H1 (cell line): ENCODE measurements around the gene SLC30A3. TPM values are rescaled to one million over a fixed set of nuclear protein-coding genes. Genes with fewer than 3 reads are reported as not detected.

Experiments used
- CTBP2 ChIP-seq: IDR thresholded peaks from 2 replicates; pipeline ENCODE4 v1.7.0; 2011; ENCODE audit warnings: borderline replicate concordance, mild to moderate bottlenecking, moderate library complexity, mixed read lengths, low read length; ENCODE audit not compliant: insufficient read depth, insufficient read length
- POU5F1 ChIP-seq: IDR thresholded peaks from 2 replicates; pipeline ENCODE4 v1.6.1; 2011; ENCODE audit warnings: low read depth, mild to moderate bottlenecking, low read length, moderate library complexity
- polyA plus RNA-seq, 7 experiments: library from polyadenylated mRNA; depleted of rRNA in 3 of 7; stranded (reverse) in 5 of 7; unstranded in 2 of 7; fragments of >200 nt in 5 of 7; fragments of 200-250 nt in 2 of 7; gene quantifications; 1 replicate in 5 of 7; 2 replicates in 1 of 7; 4 replicates in 1 of 7; pipeline versions ENCODE4 v1.2.1 to v1.2.3, GENCODE V29; 2011 to 2013; ENCODE audit warnings: missing spikeins in 2 of 7, mixed read lengths in 2 of 7
- total RNA-seq: library from RNA; stranded (reverse); fragmentation: NEBNext Ultra II Directional; extraction: Animal tissue kit (Norgen Biotek cat#: 25700); gene quantifications from 2 replicates; pipeline ENCODE4 v1.2.1, GENCODE V29; 2021

Gene SLC30A3
- total and polyA plus RNA-seq, 2 of the 8 experiments (the other 6 are each of a cell fraction or from before 2014, with no cell fraction given) = 15.2 to 30.7 TPM

GRCh38 chr2:27261241-27261925 lies 1.5 kb downstream of the SLC30A3 start (continued):
- TF ChIP-seq CTBP2 = no peak
- TF ChIP-seq POU5F1 = no peak
